OCI-LY7 (cell line): ENCODE data around the gene BCL3.

Experiments
- EZH2phosphoT487 ChIP-seq: fragments of 200-600 bp; sonication (generic); IDR thresholded peaks from 2 replicates; pipeline ENCODE4 v1.6.1; 2018; ENCODE audit warnings: low read depth, borderline replicate concordance, mild to moderate bottlenecking, mixed run types, antibody characterized with exemption, low read length, moderate library complexity, mixed read lengths
- TF ChIP-seq, protein P1 (sequence below): fragments of 200-600 bp; sonication (generic); conservative IDR thresholded peaks from 2 replicates; pipeline ENCODE4 v1.5.1; 2014; ENCODE audit warnings: mild to moderate bottlenecking, antibody characterized with exemption, low read length, moderate library complexity, mixed read lengths

DNA sequence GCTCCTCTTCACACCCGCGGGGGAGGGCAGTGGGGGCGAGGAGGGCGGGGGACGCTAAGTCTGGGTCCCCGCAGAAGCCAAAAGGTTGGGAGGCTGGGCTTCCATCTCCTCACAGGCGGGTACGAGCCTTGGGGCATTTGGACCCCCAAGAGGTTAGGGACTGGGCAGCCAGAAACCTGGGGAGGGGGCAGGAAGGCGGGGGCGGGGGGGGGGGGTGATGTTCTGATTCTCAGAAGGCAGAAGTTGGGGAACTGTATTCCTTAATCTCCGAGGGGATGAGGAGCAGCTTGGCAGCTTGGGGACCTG, 5.1 kb downstream of the BCL3 start:
- TF ChIP-seq, protein P1, sequence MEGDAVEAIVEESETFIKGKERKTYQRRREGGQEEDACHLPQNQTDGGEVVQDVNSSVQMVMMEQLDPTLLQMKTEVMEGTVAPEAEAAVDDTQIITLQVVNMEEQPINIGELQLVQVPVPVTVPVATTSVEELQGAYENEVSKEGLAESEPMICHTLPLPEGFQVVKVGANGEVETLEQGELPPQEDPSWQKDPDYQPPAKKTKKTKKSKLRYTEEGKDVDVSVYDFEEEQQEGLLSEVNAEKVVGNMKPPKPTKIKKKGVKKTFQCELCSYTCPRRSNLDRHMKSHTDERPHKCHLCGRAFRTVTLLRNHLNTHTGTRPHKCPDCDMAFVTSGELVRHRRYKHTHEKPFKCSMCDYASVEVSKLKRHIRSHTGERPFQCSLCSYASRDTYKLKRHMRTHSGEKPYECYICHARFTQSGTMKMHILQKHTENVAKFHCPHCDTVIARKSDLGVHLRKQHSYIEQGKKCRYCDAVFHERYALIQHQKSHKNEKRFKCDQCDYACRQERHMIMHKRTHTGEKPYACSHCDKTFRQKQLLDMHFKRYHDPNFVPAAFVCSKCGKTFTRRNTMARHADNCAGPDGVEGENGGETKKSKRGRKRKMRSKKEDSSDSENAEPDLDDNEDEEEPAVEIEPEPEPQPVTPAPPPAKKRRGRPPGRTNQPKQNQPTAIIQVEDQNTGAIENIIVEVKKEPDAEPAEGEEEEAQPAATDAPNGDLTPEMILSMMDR: no peak
- TF ChIP-seq EZH2phosphoT487: no peak
